Osteocyte (in vitro differentiated cells): ENCODE measurements around the gene RAB17. TPM values are rescaled to one million over a fixed set of nuclear protein-coding genes. Genes with fewer than 3 reads are reported as not detected.
A peak's percentile ranks its signal among the peaks of the same experiment; 100 is the strongest.

Experiments
- DNase-seq: peaks from one replicate; pipeline ENCODE4 v3.0.0; 2021; ENCODE audit warnings: mixed read lengths; ENCODE audit not compliant: unreplicated experiment; ENCODE audit errors: extremely low spot score
- H3K27ac Mint-ChIP-seq: one replicate; pipeline ENCODE4 v1.8.0; 2021; ENCODE audit warnings: mild to moderate bottlenecking, mixed read lengths; ENCODE audit not compliant: unreplicated experiment
- H3K27me3 Mint-ChIP-seq: one replicate; pipeline ENCODE4 v1.8.0; 2021; ENCODE audit warnings: mixed read lengths; ENCODE audit not compliant: unreplicated experiment
- H3K36me3 Mint-ChIP-seq: one replicate; pipeline ENCODE4 v1.8.0; 2021; ENCODE audit warnings: mixed read lengths; ENCODE audit not compliant: unreplicated experiment
- H3K4me1 Mint-ChIP-seq: one replicate; pipeline ENCODE4 v1.8.0; 2021; ENCODE audit warnings: mixed read lengths; ENCODE audit not compliant: unreplicated experiment
- H3K4me3 Mint-ChIP-seq: one replicate; pipeline ENCODE4 v1.8.0; 2021; ENCODE audit warnings: mild to moderate bottlenecking, moderate library complexity, mixed read lengths; ENCODE audit not compliant: unreplicated experiment
- H3K9me3 Mint-ChIP-seq: one replicate; pipeline ENCODE4 v1.8.0; 2021; ENCODE audit warnings: mixed read lengths; ENCODE audit not compliant: unreplicated experiment
- CTCF ChIP-seq: fragments of 200-600 bp; sonication (generic); IDR thresholded peaks from 2 replicates; pipeline ENCODE4 v1.5.0; 2021; ENCODE audit warnings: antibody characterized with exemption, mild to moderate bottlenecking, moderate library complexity
- total RNA-seq: library from RNA; stranded (reverse); gene quantifications from 2 replicates; pipeline ENCODE4 v1.2.1, GENCODE V29; 2021

The RAB17 gene
- total RNA-seq, 1 donor from 2014 or later = 5.2 TPM

- no peak for DNase-seq
Measured at GRCh38 chr2:237603718-237604362, 13.3 kb upstream of the RAB17 start.

GRCh38 chr2:237603049-237603717 is 12.6 kb upstream of the RAB17 start:
- no peak overlapping the region for H3K4me3 Mint-ChIP-seq
- TF ChIP-seq CTCF = no peak
- no peaks in the 10 kb centered on the region for H3K9me3 Mint-ChIP-seq
- no peak for DNase-seq
- no peaks in the 10 kb centered on the region for H3K27me3 Mint-ChIP-seq
- peaks cover 34% of the 10 kb centered on the region for H3K4me1 Mint-ChIP-seq
- H3K27ac Mint-ChIP-seq = peak overlapping the region; percentile 86
- no peaks in the 10 kb centered on the region for H3K36me3 Mint-ChIP-seq

More at GRCh38 chr2:237603718-237604362, 13.3 kb upstream of the RAB17 start:
- peak overlapping the region; percentile 86 for H3K27ac Mint-ChIP-seq
- H3K36me3 Mint-ChIP-seq = no peaks in the 10 kb centered on the region
- H3K4me3 Mint-ChIP-seq = no peak overlapping the region
- H3K9me3 Mint-ChIP-seq = no peaks in the 10 kb centered on the region
- no peak for TF ChIP-seq CTCF
- H3K4me1 Mint-ChIP-seq = peaks cover 32% of the 10 kb centered on the region
- no peaks in the 10 kb centered on the region for H3K27me3 Mint-ChIP-seq

GRCh38 chr2:237602409-237602808 is 11.9 kb upstream of the RAB17 start:
- H3K4me1 Mint-ChIP-seq = peaks cover 34% of the 10 kb centered on the region
- no peaks in the 10 kb centered on the region for H3K9me3 Mint-ChIP-seq
- no peak overlapping the region for H3K27ac Mint-ChIP-seq

GRCh38 chr2:237601453-237602116 is 11.1 kb upstream of the RAB17 start:
- Mint-ChIP-seq H3K4me1 (peaks cover 34% of the 10 kb centered on the region), H3K36me3 (no peaks in the 10 kb centered on the region), H3K27me3 (no peaks in the 10 kb centered on the region), H3K4me3 (no peak overlapping the region), H3K27ac (no peak overlapping the region), H3K9me3 (no peaks in the 10 kb centered on the region)
- TF ChIP-seq CTCF = no peak
- no peak for DNase-seq

More at GRCh38 chr2:237602409-237602808, 11.9 kb upstream of the RAB17 start:
- H3K36me3 Mint-ChIP-seq = no peaks in the 10 kb centered on the region
- H3K4me3 Mint-ChIP-seq = no peak overlapping the region
- no peak for DNase-seq
- no peaks in the 10 kb centered on the region for H3K27me3 Mint-ChIP-seq
- no peak for TF ChIP-seq CTCF
